ENCODE data around the gene PRM3. TPM values are rescaled to one million over a fixed set of nuclear protein-coding genes. Genes with fewer than 3 reads are reported as not detected.

PRM3 gene
- total and polyA plus RNA-seq, 12 donors, result not detected

GRCh38 chr16:11278681-11279628 is 5.5 kb upstream of the PRM3 start:
- Histone ChIP-seq H3K4me1 (peaks cover 0 to 6% (median 0%) of the 10 kb centered on the region in 9 donors), H3K9me3 (peaks cover 0 to 3% (median 0%) of the 10 kb centered on the region in 11 donors), H3K27me3 (peaks cover 0 to 4% (median 0%) of the 10 kb centered on the region in 7 donors), H3K36me3 (no peaks in the 10 kb centered on the region), H3K4me3 (no peak overlapping the region), H3K27ac (no peak overlapping the region)
- 79 to 83% methylated on average over 7 of the region's 7 CpGs for WGBS, 2 donors
- DNase-seq (no peak), ATAC-seq (no peak)
- intact Hi-C loops (cut with DNase I), result no loop called here
- TF ChIP-seq CTCF (IDR thresholded peaks at IDR 0.05), result no peak

- intact Hi-C loops (cut with DNase I), result no loop called here
- H3K9me3 ChIP-seq, result peaks cover 0 to 3% (median 0%) of the 10 kb centered on the region in 11 donors
- ATAC-seq, result no peak
- DNase-seq, result no peak
- H3K36me3 ChIP-seq, result no peaks in the 10 kb centered on the region
- no peak overlapping the region for H3K4me3 ChIP-seq
- TF ChIP-seq CTCF (IDR thresholded peaks at IDR 0.05), result no peak
- H3K27me3 ChIP-seq, result peaks cover 0 to 4% (median 0%) of the 10 kb centered on the region in 7 donors
- WGBS, 2 donors, result 87 to 89% methylated on average over 12 of the region's 12 CpGs
- no peak overlapping the region for H3K27ac ChIP-seq
- H3K4me1 ChIP-seq, result no peaks in the 10 kb centered on the region
These were observed 4.3 kb upstream of the PRM3 start for GRCh38 chr16:11277607-11278337.

GRCh38 chr16:11276896-11277593 is 3.6 kb upstream of the PRM3 start:
- H3K27me3 ChIP-seq, result peaks cover 0 to 4% (median 0%) of the 10 kb centered on the region in 7 donors
- WGBS, 2 donors, result 83 to 93% methylated on average over 11 of the region's 11 CpGs
- TF ChIP-seq CTCF (IDR thresholded peaks at IDR 0.05), result no peak
- H3K4me3 ChIP-seq, result no peak overlapping the region
- H3K27ac ChIP-seq, result no peak overlapping the region
- ATAC-seq (no peak), DNase-seq (no peak)
- peaks cover 0 to 3% (median 0%) of the 10 kb centered on the region in 11 donors for H3K9me3 ChIP-seq
- no peaks in the 10 kb centered on the region for H3K36me3 ChIP-seq
- H3K4me1 ChIP-seq, result no peaks in the 10 kb centered on the region
- intact Hi-C loops (cut with DNase I), result no loop called here

All from heart right ventricle (tissue), 16 donors.